Ramos (cell line): ENCODE data around the gene OSBPL9.
"Not testable (repeated sequence)": the region's sequence is repeated elsewhere in the genome, so short reads cannot be mapped to it uniquely, and the experiment has no call there.

Source experiments
- in situ Hi-C: fragments of 300-500 bp; cut with MboI; formaldehyde crosslinking; loops from one replicate; pipeline ENCODE4 v1.14.3; 2022; ENCODE audit warnings: low sequenced_read_pairs; ENCODE audit not compliant: unreplicated experiment

Gene OSBPL9

GRCh38 chr1:51635615-51636014, 18.7 kb downstream of the OSBPL9 start:
- in situ Hi-C loops = no loop called here

GRCh38 chr1:51636191-51636590, 19.3 kb downstream of the OSBPL9 start:
- in situ Hi-C loops = no loop called here

GRCh38 chr1:51636764-51637522, 20.1 kb downstream of the OSBPL9 start:
- in situ Hi-C loops = no loop called here

DNA sequence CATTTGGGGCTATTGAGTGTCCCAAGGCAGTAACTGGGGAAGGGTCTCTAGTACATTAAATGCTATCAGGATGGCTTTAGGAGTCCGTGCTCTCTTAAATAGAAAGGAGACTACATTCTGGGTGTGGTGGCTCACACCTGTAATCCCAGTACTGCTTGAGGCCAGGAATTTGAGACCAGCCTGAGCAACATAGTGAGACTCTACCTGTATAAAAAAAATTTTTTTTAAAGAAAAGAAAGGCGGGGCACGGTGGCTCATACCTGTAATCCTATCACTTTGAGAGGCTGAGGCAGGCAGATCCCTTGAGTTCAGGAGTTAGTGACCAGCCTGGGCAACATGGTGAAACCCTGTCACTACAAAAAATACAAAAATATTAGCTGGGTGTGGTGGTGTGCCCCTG, 21.5 kb downstream of the OSBPL9 start:
- in situ Hi-C loops = no loop called here

GRCh38 chr1:51639694-51640093, 22.8 kb downstream of the OSBPL9 start:
- in situ Hi-C loops = no loop called here

DNA sequence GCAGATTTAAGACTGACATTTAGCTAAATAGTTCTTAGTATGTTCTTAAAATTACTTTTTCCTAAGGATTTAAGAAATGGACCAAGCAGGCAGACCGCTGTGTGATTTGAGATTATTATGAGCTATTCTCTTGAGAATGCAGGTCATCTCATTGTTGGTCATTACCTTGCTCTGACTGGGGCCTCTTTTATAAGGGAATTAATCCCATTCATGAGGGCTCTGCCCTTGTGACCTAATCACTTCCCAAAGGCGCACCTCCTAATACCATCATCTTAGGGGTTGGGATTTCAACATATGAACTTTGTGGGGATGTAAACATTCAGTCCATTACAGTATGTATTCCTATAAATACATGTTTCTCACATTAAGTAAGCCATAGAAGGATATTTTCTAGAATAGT, 24.2 kb downstream of the OSBPL9 start:
- in situ Hi-C loops = no loop called here

- in situ Hi-C loops = no loop called here
These were observed 25.8 kb downstream of the OSBPL9 start for GRCh38 chr1:51642739-51643142.

- in situ Hi-C loops = no loop called here
These were observed 26.5 kb downstream of the OSBPL9 start for GRCh38 chr1:51643362-51643761.

GRCh38 chr1:51644020-51644419, 27.1 kb downstream of the OSBPL9 start:
- in situ Hi-C loops = no loop called here

- in situ Hi-C loops = no loop called here
These were observed 27.8 kb downstream of the OSBPL9 start for GRCh38 chr1:51644533-51645197.

DNA sequence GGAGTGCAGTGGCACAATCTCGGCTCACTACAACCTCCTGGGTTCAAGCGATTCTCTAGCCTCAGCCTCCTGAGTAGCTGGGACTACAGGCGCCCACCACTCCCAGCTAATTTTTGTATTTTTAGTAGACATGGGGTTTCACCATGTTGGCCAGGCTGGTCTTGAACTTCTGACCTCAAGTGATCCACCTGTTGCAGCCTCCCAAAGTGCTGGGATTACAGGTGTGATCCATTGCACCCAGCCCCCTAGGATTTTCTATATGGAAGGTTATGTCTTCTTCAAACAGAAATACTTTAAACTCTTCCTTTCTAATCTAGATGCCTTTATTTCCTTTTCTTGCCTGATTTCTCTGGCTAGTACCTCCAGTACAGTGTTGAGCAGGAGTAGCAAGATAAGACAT, 29.7 kb downstream of the OSBPL9 start:
- in situ Hi-C loops = not testable (repeated sequence)

GRCh38 chr1:51648180-51649109, 31.6 kb downstream of the OSBPL9 start:
- in situ Hi-C loops = no loop called here

- in situ Hi-C loops = no loop called here
These were observed 32.8 kb downstream of the OSBPL9 start for GRCh38 chr1:51649593-51650091.

DNA sequence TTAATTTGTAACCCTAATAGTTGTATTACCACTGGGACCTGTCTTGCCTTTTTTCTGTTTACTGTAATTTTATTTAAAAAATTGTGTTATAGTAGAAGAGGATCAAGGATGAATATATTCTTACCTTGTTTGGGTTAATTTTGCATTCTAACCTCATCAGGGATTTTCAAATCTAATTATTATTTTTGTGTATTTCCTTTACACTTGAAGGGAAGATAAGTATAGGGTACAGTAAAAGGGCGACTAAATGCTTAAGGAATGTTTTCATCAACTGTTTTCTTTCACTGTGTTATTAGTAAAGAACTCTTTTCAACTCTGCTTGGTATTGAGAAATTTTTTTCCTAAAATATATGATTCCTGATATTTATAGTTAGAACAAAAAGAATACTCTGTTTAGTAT, 33.3 kb downstream of the OSBPL9 start:
- in situ Hi-C loops = no loop called here

DNA sequence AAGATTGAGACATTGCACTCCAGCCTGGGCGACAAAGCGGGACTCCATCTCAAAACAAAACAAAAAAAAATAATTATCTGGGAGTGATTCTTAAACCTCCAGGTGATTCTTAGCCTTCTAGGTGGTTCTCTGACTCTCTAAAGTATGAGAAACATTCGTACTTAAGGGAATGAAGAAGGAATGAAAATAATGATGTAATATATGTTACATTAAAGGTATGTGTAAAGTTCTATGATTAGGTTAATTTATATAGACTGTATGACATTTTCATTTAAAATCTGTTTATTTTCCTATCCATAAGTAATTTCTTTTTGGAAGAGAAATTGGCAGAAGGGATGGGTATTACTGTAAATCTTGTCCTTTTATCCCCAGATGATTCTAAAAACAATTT, 34.7 kb downstream of the OSBPL9 start:
- in situ Hi-C loops = no loop called here

- in situ Hi-C loops = no loop called here
These were observed 35.7 kb downstream of the OSBPL9 start for GRCh38 chr1:51652599-51652998.

DNA sequence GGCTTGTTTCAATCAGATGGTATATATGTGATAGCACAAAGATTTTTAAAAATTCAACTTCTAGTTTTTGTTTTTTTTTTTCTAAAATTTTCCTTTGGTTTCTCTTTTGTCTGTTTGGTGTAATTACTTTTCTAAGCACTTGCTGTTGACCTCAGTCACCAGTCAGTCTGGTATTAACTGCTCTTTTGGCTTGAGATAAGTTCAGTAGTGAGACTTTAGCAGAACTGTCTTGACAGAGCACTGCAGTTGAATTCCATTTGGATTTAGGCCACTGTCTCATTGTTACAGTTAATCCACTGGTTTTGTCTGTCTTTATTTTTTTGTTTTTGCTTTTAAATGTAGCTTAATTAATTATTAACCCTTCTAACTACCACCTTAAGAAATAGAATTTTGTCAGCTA, 36.2 kb downstream of the OSBPL9 start:
- in situ Hi-C loops = no loop called here

DNA sequence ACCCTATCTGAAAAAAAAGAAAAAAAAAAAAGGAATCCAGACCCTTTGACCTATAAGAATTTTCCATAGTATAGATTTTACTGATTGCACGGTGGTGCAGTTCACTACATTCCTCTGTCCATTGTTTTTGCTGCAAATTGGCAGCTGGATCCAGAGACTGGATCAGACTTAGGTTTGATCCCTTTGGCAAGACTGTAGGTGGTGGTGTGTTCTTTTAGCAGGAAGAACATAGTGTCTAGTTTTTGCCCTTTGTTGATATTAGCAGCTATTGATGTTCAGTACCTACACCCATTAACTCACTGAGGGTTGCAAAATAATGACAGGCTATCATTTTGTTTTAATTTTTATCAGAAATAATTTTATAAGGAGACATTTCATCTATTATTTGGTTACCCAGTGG, 37.1 kb downstream of the OSBPL9 start:
- in situ Hi-C loops = no loop called here

GRCh38 chr1:51656374-51656773, 39.5 kb downstream of the OSBPL9 start:
- in situ Hi-C loops = no loop called here

DNA sequence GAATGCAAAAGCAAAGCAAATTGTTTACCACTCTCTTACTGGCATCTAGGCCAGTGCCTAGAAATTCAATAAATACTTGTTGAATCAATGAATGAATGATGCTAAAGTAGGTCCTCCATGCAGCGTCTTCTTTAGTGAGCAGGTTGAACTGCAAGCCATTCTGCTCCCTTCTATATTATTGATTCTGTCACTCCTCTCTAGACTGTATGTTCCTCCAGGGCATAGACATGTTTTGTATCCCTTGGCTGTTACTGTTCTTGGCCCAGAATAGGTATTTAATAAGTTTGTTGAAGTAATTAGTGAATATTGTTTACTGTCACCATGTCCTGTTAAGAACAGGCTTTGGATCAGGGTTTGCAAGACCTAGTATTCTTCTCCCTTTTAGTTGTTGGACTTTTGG, 43.7 kb downstream of the OSBPL9 start:
- in situ Hi-C loops = no loop called here

- in situ Hi-C loops = no loop called here
These were observed 44.2 kb downstream of the OSBPL9 start for GRCh38 chr1:51661081-51661518.
